GM21528 (cell line): ENCODE results near the gene HOXD3.

ENCODE experiments used
- ATAC-seq: cut with Tn5 transposase; IDR thresholded peaks from one replicate; pipeline ENCODE4 v1.9.1; 2021; ENCODE audit warnings: mild to moderate bottlenecking, moderate library complexity; ENCODE audit not compliant: unreplicated experiment, low FRiP score

HOXD3 gene

DNA sequence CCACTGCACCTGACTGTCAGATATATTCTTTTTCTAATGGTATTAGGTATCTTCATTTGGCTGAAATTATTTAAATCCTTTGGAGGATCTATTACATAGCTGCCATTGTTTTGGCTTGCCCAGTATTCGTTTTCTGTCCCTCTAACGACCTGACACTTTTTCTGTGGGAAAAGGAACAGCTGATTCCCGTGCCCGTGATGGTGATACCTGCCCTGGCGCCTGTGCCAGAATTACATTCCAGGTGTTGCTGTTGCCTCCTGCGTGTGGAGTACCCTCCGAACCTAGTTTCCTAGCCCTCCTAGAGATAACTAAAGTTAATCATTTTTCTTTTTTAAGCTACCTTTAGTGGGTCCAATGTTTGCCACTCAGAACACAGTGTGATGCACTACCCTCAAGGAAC is 45.4 kb downstream of the HOXD3 start:
- ATAC-seq = no peak

DNA sequence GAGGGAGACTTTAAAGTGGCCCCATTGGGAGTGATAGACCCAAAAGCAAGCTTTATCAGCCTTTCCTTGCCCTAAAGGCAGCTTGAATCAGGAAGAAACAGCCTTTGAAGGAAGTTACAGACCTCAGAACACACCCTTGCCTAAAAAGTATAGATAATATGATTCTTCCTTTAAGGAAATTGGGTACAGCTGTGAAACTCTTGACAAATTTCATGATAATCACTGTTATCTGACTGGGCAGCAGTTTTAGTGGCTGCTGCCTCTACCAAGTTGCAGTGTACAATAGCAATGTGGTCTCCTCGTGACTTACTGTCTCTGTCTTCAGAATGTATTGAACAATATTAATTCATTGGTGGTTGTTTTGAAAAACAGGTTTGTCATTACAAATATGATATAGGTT is 48.0 kb downstream of the HOXD3 start:
- no peak for ATAC-seq

DNA sequence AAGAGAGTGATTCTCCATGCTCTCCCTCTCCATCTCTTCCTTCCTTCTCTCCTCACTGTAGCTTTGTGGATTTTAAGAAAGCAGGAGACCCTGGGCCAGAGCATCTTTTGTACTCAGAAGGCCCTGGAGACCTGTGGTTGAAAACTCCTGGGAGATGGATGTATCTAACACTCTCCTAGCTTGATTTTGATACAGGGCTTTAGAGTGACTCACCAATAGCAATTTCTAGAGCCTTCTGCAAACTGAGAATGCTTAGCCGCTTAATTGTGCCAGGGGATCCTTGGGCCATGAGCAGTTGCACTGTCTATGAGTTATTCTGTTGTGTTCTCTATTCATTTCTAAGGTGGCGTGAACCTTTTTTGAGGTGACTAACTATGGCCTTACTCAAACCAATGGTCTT is 49.0 kb downstream of the HOXD3 start:
- ATAC-seq = no peak

- ATAC-seq = no peak
Observed at GRCh38 chr2:176206682-176207081, 49.6 kb downstream of the HOXD3 start.

GRCh38 chr2:176211110-176211509 is 54.0 kb downstream of the HOXD3 start:
- no peak for ATAC-seq

GRCh38 chr2:176212276-176212675 is 55.2 kb downstream of the HOXD3 start:
- no peak for ATAC-seq

GRCh38 chr2:176213406-176213805 is 56.3 kb downstream of the HOXD3 start:
- no peak for ATAC-seq
